AG10803 (cell line): Measurements from ENCODE around the gene TAF1D.

Source experiments
- DNase-seq: peaks from one replicate; pipeline ENCODE4 v3.0.0; 2010; ENCODE audit warnings: low read depth
- H3K4me3 ChIP-seq: 2 replicates; pipeline ENCODE4 v1.5.1; 2011; ENCODE audit warnings: mild to moderate bottlenecking, low read length, control low read depth
- CTCF ChIP-seq: conservative IDR thresholded peaks from 2 replicates; pipeline ENCODE4 v1.5.1; 2011; ENCODE audit warnings: mild to moderate bottlenecking, low read length, control low read depth, inconsistent platforms

The TAF1D gene

GRCh38 chr11:93710239-93710638 lies 31.1 kb downstream of the TAF1D start:
- TF ChIP-seq CTCF, result no peak
- no peak for DNase-seq
- no peak overlapping the region for H3K4me3 ChIP-seq

DNA sequence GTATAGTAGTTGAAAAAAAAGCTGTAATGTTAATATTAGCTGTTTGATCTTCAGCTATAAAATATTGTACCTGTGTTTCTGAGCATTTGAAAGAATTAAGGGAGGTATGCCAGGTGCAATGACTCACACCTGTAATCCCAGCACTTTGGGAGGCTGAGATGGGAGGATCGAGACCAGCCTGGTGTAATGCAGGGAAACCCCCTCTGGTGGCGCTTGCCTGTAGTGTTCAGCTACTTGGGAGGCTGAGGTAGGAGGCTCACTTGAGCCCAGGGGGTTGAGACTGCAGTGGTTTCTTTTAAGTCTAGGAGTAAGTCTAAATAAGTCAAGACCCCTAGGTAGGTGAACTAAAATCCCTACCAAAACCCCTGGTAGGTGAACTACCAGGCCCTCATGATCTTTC lies 37.1 kb downstream of the TAF1D start:
- H3K4me3 ChIP-seq, result no peak overlapping the region
- TF ChIP-seq CTCF, result no peak
- DNase-seq, result no peak

DNA sequence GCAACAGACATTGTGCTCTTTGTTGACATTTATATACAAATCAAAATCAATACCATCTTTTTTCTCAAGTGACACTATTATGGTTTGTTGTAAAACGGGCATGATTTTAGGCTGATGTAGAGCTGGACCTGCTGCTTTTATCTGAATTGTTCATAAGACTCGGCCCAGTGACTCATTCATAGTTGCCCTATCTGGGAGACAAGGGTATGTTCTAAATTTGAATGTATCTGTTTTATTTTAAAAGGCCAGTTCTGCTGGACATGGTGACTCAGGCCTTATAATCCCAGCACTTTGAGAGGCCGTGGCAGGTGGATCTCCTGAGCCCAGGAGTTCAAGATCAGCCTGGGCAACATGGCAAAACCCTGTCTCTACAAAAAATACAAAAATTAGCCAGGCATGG lies 40.5 kb downstream of the TAF1D start:
- H3K4me3 ChIP-seq, result no peak overlapping the region
- DNase-seq, result no peak
- no peak for TF ChIP-seq CTCF

- no peak for DNase-seq
- H3K4me3 ChIP-seq, result no peak overlapping the region
These were observed 43.7 kb downstream of the TAF1D start for GRCh38 chr11:93697611-93698010.

DNA sequence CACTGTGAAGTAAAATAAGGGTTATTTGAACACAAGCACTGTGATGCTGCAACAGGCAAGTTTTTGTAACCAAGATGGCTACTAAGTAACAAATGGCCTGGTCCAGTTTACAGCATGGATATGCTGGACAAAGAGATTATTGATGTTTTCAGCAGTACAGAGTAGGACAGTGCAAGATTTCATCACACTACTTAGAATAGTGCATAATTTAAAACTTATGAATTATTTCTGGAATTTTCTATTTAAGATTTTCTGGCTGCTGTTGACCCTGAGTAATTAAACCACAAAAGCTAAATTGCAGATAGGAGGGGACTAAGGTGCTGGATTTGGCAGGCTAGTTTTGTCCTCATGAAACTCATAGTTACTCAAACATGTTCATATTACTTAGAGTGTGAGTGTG lies 46.7 kb downstream of the TAF1D start:
- H3K4me3 ChIP-seq, result no peak overlapping the region
- no peak for TF ChIP-seq CTCF
- DNase-seq, result peak; percentile 80

More at GRCh38 chr11:93697611-93698010, 43.7 kb downstream of the TAF1D start:
- no peak for TF ChIP-seq CTCF

GRCh38 chr11:93694109-93694508 lies 47.2 kb downstream of the TAF1D start:
- no peak overlapping the region for H3K4me3 ChIP-seq
- DNase-seq, result no peak
- TF ChIP-seq CTCF, result no peak; the same call in 1 of the 2 replicates

GRCh38 chr11:93689240-93689639 lies 52.1 kb downstream of the TAF1D start:
- no peak for TF ChIP-seq CTCF
- H3K4me3 ChIP-seq, result no peak overlapping the region
- DNase-seq, result no peak
